GM10248 (cell line): ENCODE measurements around the gene CYP2E1.
"Not testable (repeated sequence)": the region's sequence is repeated elsewhere in the genome, so short reads cannot be mapped to it uniquely, and the experiment has no call there.

Experiments used
- CTCF ChIA-PET: fragments of 300-600 bp; sonication (Branson Sonifier 250); formaldehyde crosslinking; extraction: SDS; loops from one replicate; lab custom pipeline; 2021; ENCODE audit warnings: antibody characterized with exemption; lab: Yijun Ruan, JAX
- POLR2A ChIA-PET: fragments of 350-650 bp; sonication (Branson Sonifier 250); formaldehyde crosslinking; extraction: SDS; loops from one replicate; lab custom pipeline; 2020; ENCODE audit warnings: antibody characterized with exemption; lab: Yijun Ruan, JAX
- DNase-seq: peaks from one replicate; pipeline ENCODE4 v3.0.0; 2012; ENCODE audit errors: extremely low spot score
- TF ChIP-seq, protein P1 (sequence below): IDR thresholded peaks from 2 replicates; pipeline ENCODE4 v1.5.1; 2012; ENCODE audit warnings: mild to moderate bottlenecking, low read depth; ENCODE audit errors: extremely low read depth, missing control alignments, control extremely low read depth

Gene CYP2E1

DNA sequence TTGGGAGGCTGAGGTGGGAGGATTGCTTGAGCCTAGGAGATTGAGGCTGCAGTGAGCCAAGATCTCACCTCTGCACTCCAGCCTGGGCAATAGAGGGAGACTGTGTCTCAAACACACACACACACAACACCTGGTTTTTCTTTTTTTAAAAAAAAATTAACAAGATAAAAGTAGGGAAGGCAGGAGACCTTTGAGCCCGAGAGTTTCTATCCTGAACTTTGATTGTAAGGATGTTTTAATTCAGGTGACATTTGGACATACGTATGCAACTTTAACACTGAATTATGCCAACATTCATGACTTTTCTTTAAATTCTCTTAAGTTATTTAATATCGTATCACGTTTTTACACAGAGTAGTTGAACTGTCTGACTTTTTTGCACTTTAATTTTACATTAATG is 11.7 kb upstream of the CYP2E1 start:
- TF ChIP-seq, protein P1, sequence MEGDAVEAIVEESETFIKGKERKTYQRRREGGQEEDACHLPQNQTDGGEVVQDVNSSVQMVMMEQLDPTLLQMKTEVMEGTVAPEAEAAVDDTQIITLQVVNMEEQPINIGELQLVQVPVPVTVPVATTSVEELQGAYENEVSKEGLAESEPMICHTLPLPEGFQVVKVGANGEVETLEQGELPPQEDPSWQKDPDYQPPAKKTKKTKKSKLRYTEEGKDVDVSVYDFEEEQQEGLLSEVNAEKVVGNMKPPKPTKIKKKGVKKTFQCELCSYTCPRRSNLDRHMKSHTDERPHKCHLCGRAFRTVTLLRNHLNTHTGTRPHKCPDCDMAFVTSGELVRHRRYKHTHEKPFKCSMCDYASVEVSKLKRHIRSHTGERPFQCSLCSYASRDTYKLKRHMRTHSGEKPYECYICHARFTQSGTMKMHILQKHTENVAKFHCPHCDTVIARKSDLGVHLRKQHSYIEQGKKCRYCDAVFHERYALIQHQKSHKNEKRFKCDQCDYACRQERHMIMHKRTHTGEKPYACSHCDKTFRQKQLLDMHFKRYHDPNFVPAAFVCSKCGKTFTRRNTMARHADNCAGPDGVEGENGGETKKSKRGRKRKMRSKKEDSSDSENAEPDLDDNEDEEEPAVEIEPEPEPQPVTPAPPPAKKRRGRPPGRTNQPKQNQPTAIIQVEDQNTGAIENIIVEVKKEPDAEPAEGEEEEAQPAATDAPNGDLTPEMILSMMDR = no peak
- POLR2A ChIA-PET = no interaction called here

DNA sequence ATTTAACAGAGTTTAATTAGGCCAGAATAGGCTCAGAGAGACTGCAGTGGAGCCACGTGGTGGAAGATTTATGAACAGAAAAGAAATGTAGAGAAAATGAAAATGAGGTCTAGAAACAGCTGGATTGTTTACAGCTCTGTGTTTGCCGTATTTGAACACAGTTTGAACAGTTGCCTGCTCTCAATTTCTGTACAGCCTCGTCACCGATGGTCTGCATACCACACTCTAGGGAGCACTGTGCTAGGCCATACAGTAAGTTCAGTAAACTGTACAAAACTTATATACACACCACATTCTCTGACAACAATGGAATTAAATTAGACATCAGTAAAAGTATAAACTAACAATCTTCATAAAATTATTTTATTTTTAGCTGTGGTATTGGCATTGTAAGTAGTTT is 11.1 kb upstream of the CYP2E1 start:
- TF ChIP-seq, protein P1 = no peak
- CTCF ChIA-PET = interaction anchor here (0.8 kb wide), 1 partner anchor 187 kb away, joined by 3 read pairs; no protein-coding TSS in a partner anchor
- POLR2A ChIA-PET = no interaction called here

More for the DNA sequence above, 11.7 kb upstream of the CYP2E1 start:
- DNase-seq = no peak
- CTCF ChIA-PET = no interaction called here

DNA sequence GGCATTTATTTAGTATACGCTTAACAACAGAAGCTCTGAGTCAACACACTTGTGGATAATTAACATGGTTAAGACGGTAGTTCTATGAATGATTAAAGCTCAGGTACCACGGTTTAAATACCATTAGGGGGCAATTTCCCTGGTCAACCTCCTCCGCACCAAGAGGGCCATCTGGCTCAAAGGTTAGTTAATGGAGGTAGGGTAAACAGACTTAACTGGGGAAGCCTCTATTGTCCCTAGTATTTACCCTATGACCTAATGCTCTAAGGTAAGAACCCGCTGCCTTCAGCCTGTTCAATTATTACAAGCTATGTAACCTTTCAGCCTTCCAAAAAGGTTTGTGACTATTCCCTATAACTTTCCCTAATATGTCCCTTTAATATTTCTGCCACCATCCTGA is 8.6 kb upstream of the CYP2E1 start:
- CTCF ChIA-PET = interaction anchor here (0.9 to 2.9 kb wide), 3 partner anchors 16 to 189 kb away, joined by 3 to 12 read pairs (median 4); no protein-coding TSS in a partner anchor
- DNase-seq, POLR2A ChIA-PET: not testable (repeated sequence)

More for the DNA sequence above, 11.1 kb upstream of the CYP2E1 start:
- DNase-seq = no peak

GRCh38 chr10:133520193-133520738 is 6.9 kb upstream of the CYP2E1 start:
- peak; percentile 90 for DNase-seq
- TF ChIP-seq, protein P1 = peak; percentile 77
- ChIA-PET POLR2A (no interaction called here), CTCF (interaction anchor here (1.0 to 2.9 kb wide), 6 partner anchors 9 to 191 kb away, joined by 3 to 12 read pairs (median 4); no protein-coding TSS in a partner anchor)

DNA sequence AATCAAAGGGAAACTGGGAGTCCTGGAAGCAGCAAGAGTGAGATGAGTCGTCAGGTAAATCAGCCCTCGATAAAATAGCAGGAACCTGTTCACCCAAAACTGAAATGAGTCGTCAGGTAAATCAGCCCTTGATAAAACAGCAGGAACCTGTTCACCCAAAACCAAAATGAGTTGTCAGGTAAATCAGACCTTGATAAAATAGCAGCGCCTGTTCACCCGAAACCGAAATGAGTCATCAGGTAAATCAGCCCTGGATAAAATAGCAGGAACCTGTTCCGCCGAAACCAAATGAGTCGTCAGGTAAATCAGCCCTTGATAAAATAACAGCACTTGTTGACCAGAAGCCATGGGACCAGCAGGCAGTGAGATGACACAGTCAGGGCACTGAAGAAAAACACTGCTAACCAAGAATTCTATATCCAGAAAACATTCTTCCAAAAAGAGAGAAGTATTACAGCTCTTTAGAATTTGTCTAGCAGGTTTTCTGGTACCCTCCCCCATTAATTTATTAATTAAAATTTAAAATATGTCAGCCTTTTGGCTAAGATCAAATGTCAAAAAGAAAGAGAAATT is 3.4 kb upstream of the CYP2E1 start:
- POLR2A ChIA-PET = no interaction called here
- DNase-seq = no peak
- CTCF ChIA-PET = no interaction called here
- TF ChIP-seq, protein P1 = no peak

DNA sequence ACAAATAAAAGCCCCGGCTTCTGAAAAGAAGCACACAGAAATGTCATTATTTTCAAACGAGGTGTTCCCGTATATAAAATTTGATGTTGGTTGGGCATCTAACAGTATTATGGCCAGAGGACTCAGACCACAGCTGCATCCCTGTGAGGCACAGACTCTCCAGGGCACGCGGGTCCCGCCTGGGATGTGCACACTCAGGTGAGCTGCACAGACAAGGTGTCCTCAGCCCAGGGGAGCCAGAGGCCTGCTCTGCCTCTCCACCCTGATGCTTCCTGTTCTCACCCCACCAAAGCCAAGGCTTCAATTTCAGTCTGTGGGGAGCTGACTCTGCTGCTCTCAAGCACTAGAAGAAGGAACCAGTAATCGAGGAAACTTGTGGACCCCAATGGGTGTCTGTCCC is 1.7 kb upstream of the CYP2E1 start:
- TF ChIP-seq, protein P1 = no peak
- CTCF ChIA-PET = no interaction called here
- no peak for DNase-seq
- POLR2A ChIA-PET = no interaction called here

- no peak for DNase-seq
- TF ChIP-seq, protein P1 = no peak
- POLR2A ChIA-PET = no interaction called here
Observed at GRCh38 chr10:133527771-133528271, 658 bp downstream of the CYP2E1 start.

More at GRCh38 chr10:133527771-133528271, 658 bp downstream of the CYP2E1 start:
- CTCF ChIA-PET = no interaction called here
